HL-60 (cell line): ENCODE results near the gene TMTC1.

ENCODE experiments used
- DNase-seq, 2 experiments: peaks; one replicate each; pipeline ENCODE4 v3.0.0-alpha.2; 2010 to 2020; ENCODE audit warnings: low read depth in 1 of 2, low spot score in 1 of 2
- H3K27ac ChIP-seq: fragments of 250-450 bp; sonication (Bioruptor Pico); replicated peaks from 2 replicates; pipeline ENCODE4 v1.5.1; 2020; ENCODE audit warnings: mild to moderate bottlenecking, moderate library complexity
- H3K27me3 ChIP-seq: fragments of 250-450 bp; sonication (Bioruptor Pico); 2 replicates; pipeline ENCODE4 v1.5.1; 2021; ENCODE audit warnings: mild to moderate bottlenecking, moderate library complexity; ENCODE audit not compliant: insufficient read depth, poor library complexity, severe bottlenecking
- H3K4me3 ChIP-seq: replicated peaks from 2 replicates; pipeline ENCODE4 v1.5.1; 2011; ENCODE audit warnings: mild to moderate bottlenecking, control low read depth, low read length; ENCODE audit not compliant: insufficient read depth
- CTCF ChIP-seq: IDR thresholded peaks from one replicate; pipeline ENCODE4 v1.5.1; 2011; ENCODE audit warnings: low read length, control low read depth, inconsistent platforms; ENCODE audit not compliant: insufficient read depth
- GABPA ChIP-seq: IDR thresholded peaks from 2 replicates; pipeline ENCODE4 v1.6.1; 2012; ENCODE audit warnings: low read depth
- POLR2AphosphoS5 ChIP-seq: IDR thresholded peaks from 2 replicates; pipeline ENCODE4 v1.6.1; 2012; ENCODE audit warnings: low read depth
- REST ChIP-seq: IDR thresholded peaks from 2 replicates; pipeline ENCODE4 v1.6.1; 2012; ENCODE audit warnings: low read depth; ENCODE audit not compliant: insufficient replicate concordance
- SPI1 ChIP-seq: IDR thresholded peaks from 2 replicates; pipeline ENCODE4 v1.6.1; 2012; ENCODE audit warnings: low read depth, mild to moderate bottlenecking, borderline replicate concordance

The TMTC1 gene

GRCh38 chr12:29547151-29547632 lies 236.6 kb downstream of the TMTC1 start:
- Histone ChIP-seq H3K27ac (no peak overlapping the region), H3K27me3 (no peaks in the 10 kb centered on the region), H3K4me3 (no peak overlapping the region)
- DNase-seq = no peak
- no peak for TF ChIP-seq CTCF
- TF ChIP-seq SPI1 = no peak

- H3K27me3 ChIP-seq = no peaks in the 10 kb centered on the region
- no peak overlapping the region for H3K27ac ChIP-seq
- no peak for TF ChIP-seq SPI1
- TF ChIP-seq REST = no peak
- no peak for TF ChIP-seq CTCF
- no peak for TF ChIP-seq POLR2AphosphoS5
- TF ChIP-seq GABPA = no peak
- H3K4me3 ChIP-seq = no peak overlapping the region
- no peak for DNase-seq
Measured at GRCh38 chr12:29546000-29546399, 237.7 kb downstream of the TMTC1 start.

GRCh38 chr12:29545102-29545467 lies 238.7 kb downstream of the TMTC1 start:
- Histone ChIP-seq H3K27ac (no peak overlapping the region), H3K4me3 (no peak overlapping the region), H3K27me3 (no peaks in the 10 kb centered on the region)
- no peak for DNase-seq
- TF ChIP-seq CTCF (no peak), REST (no peak), SPI1 (no peak), POLR2AphosphoS5 (no peak), GABPA (no peak)

- H3K4me3 ChIP-seq = no peak overlapping the region
- DNase-seq = no peak
- H3K27ac ChIP-seq = no peak overlapping the region
- TF ChIP-seq GABPA (no peak), CTCF (no peak), REST (no peak), POLR2AphosphoS5 (no peak), SPI1 (no peak)
- no peaks in the 10 kb centered on the region for H3K27me3 ChIP-seq
Measured at GRCh38 chr12:29544428-29545101, 239.2 kb downstream of the TMTC1 start.
